Measurements from ENCODE around the gene SNAPC2.

DNA sequence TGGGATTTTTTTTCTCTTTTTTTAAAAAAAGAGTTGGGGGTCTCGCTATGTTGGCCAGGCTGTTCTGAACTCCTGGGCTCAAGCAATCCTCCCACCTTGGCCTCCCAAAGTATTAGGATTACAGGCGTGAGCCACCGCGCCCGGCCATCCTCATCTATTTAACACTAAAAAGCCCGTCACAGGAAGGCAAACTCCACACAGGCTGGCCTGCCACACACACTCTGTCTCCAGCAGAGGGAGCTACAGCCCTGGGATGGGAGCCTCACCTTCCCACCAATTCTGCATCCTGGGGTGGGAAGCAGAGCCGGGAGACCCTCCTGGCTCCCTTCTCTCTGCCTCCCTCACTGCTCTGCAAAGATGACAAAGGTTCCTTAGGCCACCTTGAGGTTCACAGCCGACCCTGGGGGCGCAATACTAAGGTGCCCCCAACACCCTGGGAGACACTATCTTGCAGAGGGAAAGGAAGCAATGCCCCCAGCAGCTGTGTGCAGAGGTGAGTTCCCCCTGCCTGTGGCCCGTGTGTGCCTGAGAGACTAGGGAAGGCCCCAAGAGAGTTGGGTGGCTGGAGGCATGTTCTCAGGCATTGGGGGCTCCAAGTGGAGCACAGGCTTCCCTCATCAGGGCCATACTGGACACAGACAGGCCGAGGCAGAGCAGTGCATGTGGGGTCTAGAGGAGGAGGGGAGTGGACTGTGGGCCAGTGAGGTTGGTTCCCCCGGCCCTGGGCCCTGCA lies 50.7 kb downstream of the SNAPC2 start:
- TF ChIP-seq TAF1 (IDR thresholded peaks at IDR 0.05; ENCODE audit: borderline replicate concordance, insufficient read depth, low read length) = no peak
- TF ChIP-seq, protein P1, sequence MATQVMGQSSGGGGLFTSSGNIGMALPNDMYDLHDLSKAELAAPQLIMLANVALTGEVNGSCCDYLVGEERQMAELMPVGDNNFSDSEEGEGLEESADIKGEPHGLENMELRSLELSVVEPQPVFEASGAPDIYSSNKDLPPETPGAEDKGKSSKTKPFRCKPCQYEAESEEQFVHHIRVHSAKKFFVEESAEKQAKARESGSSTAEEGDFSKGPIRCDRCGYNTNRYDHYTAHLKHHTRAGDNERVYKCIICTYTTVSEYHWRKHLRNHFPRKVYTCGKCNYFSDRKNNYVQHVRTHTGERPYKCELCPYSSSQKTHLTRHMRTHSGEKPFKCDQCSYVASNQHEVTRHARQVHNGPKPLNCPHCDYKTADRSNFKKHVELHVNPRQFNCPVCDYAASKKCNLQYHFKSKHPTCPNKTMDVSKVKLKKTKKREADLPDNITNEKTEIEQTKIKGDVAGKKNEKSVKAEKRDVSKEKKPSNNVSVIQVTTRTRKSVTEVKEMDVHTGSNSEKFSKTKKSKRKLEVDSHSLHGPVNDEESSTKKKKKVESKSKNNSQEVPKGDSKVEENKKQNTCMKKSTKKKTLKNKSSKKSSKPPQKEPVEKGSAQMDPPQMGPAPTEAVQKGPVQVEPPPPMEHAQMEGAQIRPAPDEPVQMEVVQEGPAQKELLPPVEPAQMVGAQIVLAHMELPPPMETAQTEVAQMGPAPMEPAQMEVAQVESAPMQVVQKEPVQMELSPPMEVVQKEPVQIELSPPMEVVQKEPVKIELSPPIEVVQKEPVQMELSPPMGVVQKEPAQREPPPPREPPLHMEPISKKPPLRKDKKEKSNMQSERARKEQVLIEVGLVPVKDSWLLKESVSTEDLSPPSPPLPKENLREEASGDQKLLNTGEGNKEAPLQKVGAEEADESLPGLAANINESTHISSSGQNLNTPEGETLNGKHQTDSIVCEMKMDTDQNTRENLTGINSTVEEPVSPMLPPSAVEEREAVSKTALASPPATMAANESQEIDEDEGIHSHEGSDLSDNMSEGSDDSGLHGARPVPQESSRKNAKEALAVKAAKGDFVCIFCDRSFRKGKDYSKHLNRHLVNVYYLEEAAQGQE (IDR thresholded peaks at IDR 0.05; ENCODE audit: insufficient read depth in 1 of 2, low read depth in 2 of 2, low read length in 2 of 2) = no peak
- TF ChIP-seq POLR2AphosphoS5 (IDR thresholded peaks at IDR 0.05; ENCODE audit: low read depth, low read length) = no peak
- TF ChIP-seq SIN3A (IDR thresholded peaks at IDR 0.05; ENCODE audit: borderline replicate concordance, insufficient read depth, low read length) = no peak
- TF ChIP-seq FOXP2 (optimal IDR thresholded peaks at IDR 0.05; ENCODE audit: borderline replicate concordance, extremely low read depth, extremely low read length, insufficient read depth) = no peak

Measured in PFSK-1 (cell line).